ENCODE measurements around the gene UTP25. TPM values are rescaled to one million over a fixed set of nuclear protein-coding genes. Genes with fewer than 3 reads are reported as not detected.

The UTP25 gene
- total and polyA plus RNA-seq, 2 of the 4 experiments (the other 2 are of a cell fraction): 7.1 to 17.4 TPM

GRCh38 chr1:209875515-209875914, 47.7 kb downstream of the UTP25 start:
- Histone ChIP-seq H4K8ac (ENCODE audit: low read depth in 2 of 2, low read length in 2 of 2) (peak overlapping the region in 1 of 2 experiments; percentile 91; a peak in 2 of 4 replicates), H4K20me1 (ENCODE audit: insufficient read depth, low read length) (no peaks in the 10 kb centered on the region), H4K91ac (ENCODE audit: insufficient read depth, low read depth, low read length) (no peak overlapping the region), H3K79me1 (ENCODE audit: low read depth in 1 of 2, low read length in 2 of 2) (no peaks in the 10 kb centered on the region), H3K4me3 (ENCODE audit: insufficient read depth, low read depth, low read length) (no peak overlapping the region), H3K9ac (ENCODE audit: low read depth, low read length) (peak overlapping the region; percentile 61), H3K4me1 (ENCODE audit: control insufficient read depth, insufficient read depth, low read length) (peaks cover 2% of the 10 kb centered on the region; the same call in 1 of the 2 replicates), H2BK120ac (ENCODE audit: low read depth, low read length) (peak overlapping the region; percentile 83; the same call in 1 of the 2 replicates), H3K27ac (ENCODE audit: insufficient read depth, low read length) (no peak overlapping the region), H2BK15ac (ENCODE audit: low read depth, low read length) (peak overlapping the region; percentile 47; the same call in 1 of the 3 replicates), H4K5ac (ENCODE audit: low read depth, low read length) (peak overlapping the region; percentile 93), H3K14ac (replicated peaks; ENCODE audit: low read depth, low read length) (peak overlapping the region; percentile 67; the same call in 1 of the 2 replicates), H3K4ac (ENCODE audit: low read depth, low read length) (peak overlapping the region; percentile 67; the same call in 1 of the 2 replicates), H3K23ac (ENCODE audit: low read depth, low read length) (peak overlapping the region; percentile 55; the same call in 1 of the 2 replicates), H2AK9ac (replicated peaks; ENCODE audit: low read depth, low read length, poor library complexity) (peak overlapping the region; percentile 6), H3K9me1 (ENCODE audit: insufficient read depth, low read length) (no peaks in the 10 kb centered on the region; the same call in 1 of the 2 replicates), H2BK20ac (ENCODE audit: low read depth, low read length) (peak overlapping the region; percentile 66), H2BK5ac (ENCODE audit: low read depth, low read length, poor library complexity, severe bottlenecking) (no peak overlapping the region), H3K56ac (ENCODE audit: extremely low read depth, insufficient read depth, low read length) (no peak overlapping the region), H3K4me2 (ENCODE audit: low read depth, low read length) (peak overlapping the region; percentile 76), H3K36me3 (ENCODE audit: control insufficient read depth, insufficient read depth, low read length) (no peaks in the 10 kb centered on the region), H3K9me3 (ENCODE audit: control insufficient read depth, insufficient read depth, low read length) (no peaks in the 10 kb centered on the region), H3K18ac (ENCODE audit: low read depth, low read length) (peak overlapping the region; percentile 86; the same call in 1 of the 2 replicates), H3K27me3 (ENCODE audit: control insufficient read depth, insufficient read depth, low read length) (no peaks in the 10 kb centered on the region), H2AK5ac (ENCODE audit: low read depth, low read length) (no peak overlapping the region), H2AFZ (replicated peaks; ENCODE audit: low read length, poor library complexity) (peak overlapping the region; percentile 80)
- ATAC-seq (ENCODE audit: low read depth): peak; percentile 97
- CTCF ChIA-PET: interaction anchor here (0.5 to 1.6 kb wide), 12 partner anchors 9 to 1566 kb away, joined by 3 to 6 read pairs (median 4); no protein-coding TSS in a partner anchor
- peak; percentile 67 for DNase-seq
- no peak for TF ChIP-seq CHD1 (IDR thresholded peaks at IDR 0.05; ENCODE audit: low read depth, low read length)
- peak; percentile 63 for TF ChIP-seq CTCF (conservative IDR thresholded peaks at IDR 0.05; ENCODE audit: low read depth, low read length)
- peak; percentile 64 for TF ChIP-seq RAD21 (IDR thresholded peaks at IDR 0.05; ENCODE audit: low read length)
- TF ChIP-seq SMC3 (IDR thresholded peaks at IDR 0.05; ENCODE audit: low read depth, low read length): peak; percentile 58
- BruUV-seq (replicated peaks): no TSS peak
- in situ Hi-C loops (cut with MboI; ENCODE audit: low sequenced_read_pairs) (no loop called here), intact Hi-C loops (cut with micrococcal nuclease) (loop anchor here (5.0 kb wide), 1 partner anchor 112 kb away; no protein-coding TSS in a partner anchor), dilution Hi-C loops (cut with HindIII; ENCODE audit: low sequenced_read_pairs, unreplicated experiment) (no loop called here)
- WGBS, 2 experiments (ENCODE audit: extremely low coverage in 2 of 2, insufficient read length in 1 of 2): 33% methylated on average over 3 of the region's 7 CpGs; no CpG with 5 or more reads in 1 of the 2 experiments
- POLR2A ChIA-PET (ENCODE audit: unreplicated experiment): no interaction called here
